ENCODE results near the gene GNAZ. TPM values are rescaled to one million over a fixed set of nuclear protein-coding genes. Genes with fewer than 3 reads are reported as not detected.
"Not testable (repeated sequence)": the region's sequence is repeated elsewhere in the genome, so short reads cannot be mapped to it uniquely, and the experiment has no call there.

Gene GNAZ
- total RNA-seq: 1 to 10 TPM; 1.1 to 1.5 TPM

DNA sequence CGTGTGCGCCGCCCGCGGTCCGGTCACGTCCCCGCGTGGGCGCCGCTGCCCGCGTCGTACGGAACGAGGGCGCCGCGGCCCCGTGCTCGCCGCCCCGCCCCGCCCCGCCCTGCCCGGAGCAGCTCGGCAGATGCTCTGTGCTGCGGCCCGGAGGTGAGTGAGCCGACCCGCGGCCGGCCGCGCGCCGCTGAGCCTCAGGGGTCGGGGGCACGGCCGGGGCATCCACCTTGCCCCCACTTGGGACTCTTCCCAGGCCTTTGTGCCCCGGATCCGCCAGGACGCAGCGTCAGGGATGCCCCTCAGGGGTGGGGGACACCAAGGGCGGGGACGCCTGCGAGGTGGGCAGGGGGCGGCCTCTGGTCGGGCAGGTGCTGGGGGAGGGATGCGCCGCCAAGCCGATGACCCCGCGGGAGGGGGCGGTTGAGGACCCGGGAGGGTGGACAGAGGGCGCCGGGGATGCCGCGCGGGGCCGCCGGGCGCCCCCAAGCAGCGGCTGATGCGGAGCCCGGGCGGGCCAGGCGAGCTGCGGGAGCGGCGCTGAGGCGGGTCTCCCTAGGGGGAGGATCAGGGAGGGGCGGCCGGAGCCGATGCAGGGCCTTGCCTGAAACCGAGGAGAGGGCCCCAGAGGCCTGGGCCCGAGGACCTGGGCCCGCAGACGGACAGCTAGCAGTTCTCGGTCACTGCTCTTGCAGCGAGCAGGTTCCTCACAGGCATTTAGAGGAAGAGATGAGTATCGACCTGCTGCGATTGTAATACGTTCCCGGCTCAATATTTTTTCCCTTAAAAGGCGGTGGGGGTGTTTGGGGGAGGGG, at the start of gene GNAZ:
TSS of gene GNAZ (plus strand) at position 102 of the 812 bp plus-strand sequence. CDS start 25,177 bp downstream, outside the sequence.
- CTCF ChIA-PET: interaction anchor here (0.6 to 1.5 kb wide), 5 partner anchors 17 to 114 kb away, joined by 3 to 4 read pairs (median 3); no protein-coding TSS in a partner anchor
- Mint-ChIP-seq H3K9me3 (ENCODE audit: low read depth) (no peaks in the 10 kb centered on the region), H3K36me3 (ENCODE audit: low read depth) (no peaks in the 10 kb centered on the region), H3K27me3 (peaks cover 14% of the 10 kb centered on the region), H3K27ac (peak within 1 kb of the TSS; percentile 42), H3K4me3 (peak within 1 kb of the TSS; percentile 65), H3K4me1 (peaks cover 8% of the 10 kb centered on the region)
- DNase-seq: peak; percentile 17
- intact Hi-C loops (cut with DNase I, micrococcal nuclease): loop anchor here in 1 of 2 experiments (1.0 kb wide), 3 partner anchors 58 to 824 kb away; partner anchors contain the start of gene MIF
- peak; percentile 66 for ATAC-seq
- POLR2A ChIA-PET: no interaction called here

DNA sequence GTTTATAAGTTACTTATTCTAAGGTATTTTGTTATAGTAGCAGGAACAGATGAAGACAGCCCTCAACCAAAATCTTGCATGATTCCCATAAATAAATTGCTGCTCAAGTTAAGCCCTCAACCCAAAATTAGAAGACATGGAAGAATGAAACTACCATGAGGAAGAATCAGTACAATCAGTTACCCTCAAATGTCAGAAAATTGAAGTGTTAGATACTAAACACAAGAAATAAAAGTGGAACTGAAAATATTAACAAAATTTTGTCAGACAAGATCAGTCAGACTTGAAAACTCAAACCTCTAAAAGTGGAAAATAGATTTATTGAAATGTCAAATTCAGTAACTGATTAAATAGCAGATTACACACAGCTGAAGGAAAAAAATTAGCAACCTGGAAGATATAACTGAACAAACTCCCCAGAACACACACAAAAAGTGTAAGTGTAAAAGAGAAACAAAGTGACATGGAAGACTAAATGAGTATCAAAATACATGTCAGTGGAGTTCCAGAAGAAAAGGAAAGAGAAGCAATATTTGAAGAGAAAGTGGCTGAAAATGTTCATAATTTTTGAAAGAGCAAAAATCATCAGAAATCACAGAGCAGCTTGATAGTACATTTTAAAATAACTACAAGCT, 49.5 kb upstream of the GNAZ start:
- Mint-ChIP-seq H3K9me3 (ENCODE audit: low read depth) (peaks cover 2% of the 10 kb centered on the region), H3K4me3 (no peak overlapping the region), H3K27ac (no peak overlapping the region), H3K36me3 (ENCODE audit: low read depth) (no peaks in the 10 kb centered on the region), H3K27me3 (peaks cover 13% of the 10 kb centered on the region), H3K4me1 (no peaks in the 10 kb centered on the region)
- intact Hi-C loops (cut with DNase I, micrococcal nuclease): no loop called here
- ATAC-seq: no peak
- DNase-seq: no peak
- ChIA-PET CTCF (no interaction called here), POLR2A (no interaction called here)

DNA sequence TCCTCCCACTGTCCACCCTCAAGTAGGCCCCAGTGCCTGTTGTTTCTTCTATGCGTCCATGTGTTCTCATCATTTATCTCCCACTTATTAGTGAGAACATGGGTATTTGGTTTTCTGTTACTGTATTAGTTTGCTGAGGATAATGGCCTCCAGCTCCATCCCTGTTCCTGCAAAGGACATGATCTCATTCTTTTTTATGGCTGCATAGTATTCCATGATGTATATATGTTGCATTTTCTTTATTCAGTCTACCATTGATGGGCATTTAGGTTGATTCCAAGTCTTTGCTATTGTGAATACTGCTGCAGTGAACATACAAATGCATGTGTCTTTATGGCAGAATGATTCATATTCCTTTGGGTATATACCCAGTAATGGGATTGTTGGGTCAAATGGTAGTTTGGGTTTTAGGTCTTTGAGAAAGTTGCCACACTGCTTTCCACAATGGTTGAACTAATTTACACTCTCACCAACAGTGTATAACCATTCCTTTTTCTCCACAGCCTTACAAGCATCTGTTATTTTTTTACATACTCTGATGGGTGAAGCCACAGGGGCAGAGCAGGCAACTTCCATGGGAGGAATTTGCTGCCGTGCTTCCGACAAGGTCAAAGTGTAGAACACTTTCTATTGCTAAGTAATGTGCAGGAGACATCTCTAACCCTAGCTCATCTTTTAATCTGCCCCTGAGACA, 48.5 kb upstream of the GNAZ start:
- H3K27ac Mint-ChIP-seq; H3K27me3 Mint-ChIP-seq; H3K9me3 Mint-ChIP-seq (ENCODE audit: low read depth); DNase-seq; ATAC-seq; H3K4me3 Mint-ChIP-seq; intact Hi-C loops (cut with DNase I, micrococcal nuclease); CTCF ChIA-PET; H3K4me1 Mint-ChIP-seq; POLR2A ChIA-PET; H3K36me3 Mint-ChIP-seq (ENCODE audit: low read depth): not testable (repeated sequence)

- H3K4me1 Mint-ChIP-seq: no peaks in the 10 kb centered on the region
- H3K9me3 Mint-ChIP-seq (ENCODE audit: low read depth): peaks cover 2% of the 10 kb centered on the region
- no peak overlapping the region for H3K27ac Mint-ChIP-seq
- no peaks in the 10 kb centered on the region for H3K36me3 Mint-ChIP-seq (ENCODE audit: low read depth)
- no peak for DNase-seq
- no peak overlapping the region for H3K4me3 Mint-ChIP-seq
- CTCF ChIA-PET: no interaction called here
- H3K27me3 Mint-ChIP-seq: peaks cover 2% of the 10 kb centered on the region
- intact Hi-C loops (cut with DNase I, micrococcal nuclease): no loop called here
- no peak for ATAC-seq
- POLR2A ChIA-PET: no interaction called here
Measured at GRCh38 chr22:23023294-23023693, 47.0 kb upstream of the GNAZ start.

DNA sequence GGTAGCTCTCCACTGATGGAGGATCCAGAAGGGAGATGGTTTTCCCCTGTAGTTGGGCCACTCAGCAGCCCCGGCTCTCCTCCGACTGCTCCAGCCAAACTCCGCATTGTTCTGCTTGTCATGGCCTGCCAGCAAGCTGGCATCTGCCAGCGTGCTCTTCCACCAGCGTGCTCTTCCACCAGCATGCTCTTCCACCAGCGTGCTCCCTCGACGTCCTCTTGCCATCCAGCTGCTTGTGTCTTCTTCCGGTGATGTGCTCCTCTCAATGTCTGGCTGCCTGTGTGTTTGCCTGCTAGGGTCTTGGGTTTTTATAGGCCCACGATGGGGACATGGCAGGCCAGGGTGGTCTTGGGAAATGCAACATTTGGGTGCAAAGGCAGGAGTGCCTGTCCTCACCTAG, 43.5 kb upstream of the GNAZ start:
- no peak overlapping the region for H3K4me3 Mint-ChIP-seq
- intact Hi-C loops (cut with DNase I, micrococcal nuclease): no loop called here
- H3K27me3 Mint-ChIP-seq: no peaks in the 10 kb centered on the region
- no peaks in the 10 kb centered on the region for H3K36me3 Mint-ChIP-seq (ENCODE audit: low read depth)
- DNase-seq: no peak
- no peak overlapping the region for H3K27ac Mint-ChIP-seq
- no peaks in the 10 kb centered on the region for H3K9me3 Mint-ChIP-seq (ENCODE audit: low read depth)
- ATAC-seq: no peak
- ChIA-PET POLR2A (no interaction called here), CTCF (no interaction called here)
- H3K4me1 Mint-ChIP-seq: no peaks in the 10 kb centered on the region

DNA sequence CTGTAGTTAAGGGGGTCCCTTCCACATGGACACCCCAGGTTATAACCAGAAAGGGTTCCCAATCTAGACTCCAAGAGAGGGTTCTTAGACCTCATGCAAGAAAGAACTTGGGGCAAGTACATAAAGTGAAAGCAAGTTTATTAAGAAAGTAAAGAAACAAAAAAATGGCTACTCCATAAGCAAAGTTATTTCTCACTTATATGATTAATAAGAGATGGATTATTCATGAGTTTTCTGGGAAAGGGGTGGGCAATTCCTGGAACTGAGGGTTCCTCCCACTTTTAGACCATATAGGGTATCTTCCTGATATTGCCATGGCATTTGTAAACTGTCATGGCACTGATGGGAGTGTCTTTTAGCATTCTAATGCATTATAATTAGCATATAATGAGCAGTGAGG, 42.5 kb upstream of the GNAZ start:
- H3K4me3 Mint-ChIP-seq; H3K27ac Mint-ChIP-seq; H3K4me1 Mint-ChIP-seq; POLR2A ChIA-PET; H3K9me3 Mint-ChIP-seq (ENCODE audit: low read depth); H3K27me3 Mint-ChIP-seq; ATAC-seq; intact Hi-C loops (cut with DNase I, micrococcal nuclease); H3K36me3 Mint-ChIP-seq (ENCODE audit: low read depth); CTCF ChIA-PET; DNase-seq: not testable (repeated sequence)

DNA sequence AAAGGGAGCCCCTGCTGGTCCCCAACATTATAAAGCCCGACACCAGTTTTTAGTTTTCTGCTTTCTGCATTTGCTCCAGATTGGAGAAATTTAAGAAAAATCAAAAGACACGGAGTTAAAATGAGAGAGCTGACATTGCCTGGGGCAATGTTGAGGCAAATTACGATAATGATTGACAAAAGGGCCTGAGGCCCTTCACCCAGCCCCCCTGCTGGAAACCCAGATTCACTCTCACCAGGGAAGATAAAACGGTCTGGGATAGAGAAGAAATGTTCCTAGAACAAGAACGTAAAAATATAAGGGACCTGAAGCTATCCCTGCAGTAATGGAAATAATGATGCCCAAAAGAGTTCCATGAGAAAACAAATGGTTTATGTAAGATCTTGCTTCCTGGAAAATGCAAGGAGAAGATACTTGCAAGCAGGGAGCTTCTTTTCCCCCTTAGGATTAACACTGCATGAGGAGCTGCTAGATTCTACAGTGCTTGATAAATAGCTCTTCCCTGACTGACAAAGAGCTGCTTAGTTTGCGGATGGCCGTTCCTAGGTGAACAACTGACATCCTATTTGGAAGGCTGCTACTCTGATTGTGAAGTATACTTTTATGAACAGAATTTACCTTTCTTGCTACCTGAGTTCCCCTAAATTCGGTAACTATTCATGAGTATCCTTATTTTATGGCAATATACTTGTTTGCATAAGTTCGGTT, 40.6 kb upstream of the GNAZ start:
- POLR2A ChIA-PET: no interaction called here
- no peaks in the 10 kb centered on the region for H3K9me3 Mint-ChIP-seq (ENCODE audit: low read depth)

GRCh38 chr22:23031381-23031780, 38.9 kb upstream of the GNAZ start:
- ATAC-seq: no peak
- ChIA-PET POLR2A (no interaction called here), CTCF (interaction anchor here (0.6 kb wide), 1 partner anchor 9 kb away, joined by 3 read pairs; no protein-coding TSS in a partner anchor)
- Mint-ChIP-seq H3K27ac (no peak overlapping the region), H3K4me3 (no peak overlapping the region), H3K36me3 (ENCODE audit: low read depth) (no peaks in the 10 kb centered on the region), H3K27me3 (no peaks in the 10 kb centered on the region), H3K4me1 (peaks cover 6% of the 10 kb centered on the region), H3K9me3 (ENCODE audit: low read depth) (no peaks in the 10 kb centered on the region)
- no peak for DNase-seq
- intact Hi-C loops (cut with DNase I, micrococcal nuclease): no loop called here

More for the DNA sequence above, 40.6 kb upstream of the GNAZ start:
- H3K36me3 Mint-ChIP-seq (ENCODE audit: low read depth): no peaks in the 10 kb centered on the region
- DNase-seq (no peak), ATAC-seq (no peak)
- no peak overlapping the region for H3K4me3 Mint-ChIP-seq
- no peak overlapping the region for H3K27ac Mint-ChIP-seq
- H3K27me3 Mint-ChIP-seq: no peaks in the 10 kb centered on the region
- intact Hi-C loops (cut with DNase I, micrococcal nuclease): no loop called here
- CTCF ChIA-PET: no interaction called here
- no peaks in the 10 kb centered on the region for H3K4me1 Mint-ChIP-seq

- Mint-ChIP-seq H3K27ac (no peak overlapping the region), H3K9me3 (ENCODE audit: low read depth) (no peaks in the 10 kb centered on the region), H3K27me3 (no peaks in the 10 kb centered on the region), H3K36me3 (ENCODE audit: low read depth) (no peaks in the 10 kb centered on the region), H3K4me1 (peaks cover 10% of the 10 kb centered on the region), H3K4me3 (no peak overlapping the region)
- POLR2A ChIA-PET: no interaction called here
- DNase-seq: no peak
- ATAC-seq: no peak
- CTCF ChIA-PET: interaction anchor here (0.6 to 0.8 kb wide), 2 partner anchors 9 to 10 kb away, joined by 3 read pairs; no protein-coding TSS in a partner anchor
- intact Hi-C loops (cut with DNase I, micrococcal nuclease): no loop called here
Measured at GRCh38 chr22:23031786-23032185, 38.5 kb upstream of the GNAZ start.

GRCh38 chr22:23032658-23033057, 37.7 kb upstream of the GNAZ start:
- Mint-ChIP-seq H3K27me3 (no peaks in the 10 kb centered on the region), H3K4me1 (peaks cover 13% of the 10 kb centered on the region), H3K9me3 (ENCODE audit: low read depth) (no peaks in the 10 kb centered on the region), H3K36me3 (ENCODE audit: low read depth) (no peaks in the 10 kb centered on the region), H3K4me3 (no peak overlapping the region), H3K27ac (no peak overlapping the region)
- CTCF ChIA-PET: interaction anchor here (0.8 kb wide), 1 partner anchor 10 kb away, joined by 3 read pairs; no protein-coding TSS in a partner anchor
- intact Hi-C loops (cut with DNase I, micrococcal nuclease): no loop called here
- ATAC-seq (no peak), DNase-seq (no peak)
- POLR2A ChIA-PET: no interaction called here

DNA sequence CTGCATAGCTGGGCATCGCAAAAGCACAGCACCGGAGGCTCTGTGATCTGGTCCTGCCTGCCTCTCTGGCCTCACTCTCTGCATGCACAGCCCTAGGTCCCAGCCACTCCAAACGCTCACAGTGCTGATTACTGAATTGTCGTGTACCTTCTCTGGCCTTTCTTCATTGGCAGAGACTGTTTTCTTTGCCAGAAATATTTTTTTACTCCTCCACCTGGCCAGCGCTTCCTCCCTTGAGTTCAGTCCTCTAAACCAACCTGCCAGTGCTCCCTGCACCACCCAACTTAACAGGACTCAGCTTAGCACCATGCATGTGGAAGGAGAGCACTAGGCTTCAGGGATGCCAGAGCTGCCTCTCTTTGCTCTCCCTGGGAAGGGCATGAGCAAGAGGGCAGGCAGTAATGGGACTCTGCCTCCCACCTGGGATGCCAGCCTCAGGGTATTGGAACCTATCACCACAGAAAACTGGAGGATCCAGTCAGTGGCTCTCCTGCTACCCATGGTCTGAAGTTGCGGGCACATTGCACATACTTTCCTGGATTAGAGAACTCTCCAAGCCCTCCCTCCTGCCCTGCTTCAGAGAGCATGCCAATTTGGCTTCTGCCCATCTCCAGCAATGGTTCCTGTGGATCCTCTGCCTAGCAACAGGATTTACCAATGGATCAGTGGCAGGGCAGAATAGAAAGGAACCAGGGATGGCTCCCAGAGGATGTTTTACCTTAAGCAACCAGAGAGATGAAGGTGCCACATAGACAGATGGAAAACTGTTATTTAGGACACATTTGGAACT, 37.0 kb upstream of the GNAZ start:
- intact Hi-C loops (cut with DNase I, micrococcal nuclease): no loop called here
- DNase-seq: no peak
- Mint-ChIP-seq H3K27ac (no peak overlapping the region), H3K27me3 (no peaks in the 10 kb centered on the region), H3K4me3 (no peak overlapping the region), H3K9me3 (ENCODE audit: low read depth) (no peaks in the 10 kb centered on the region), H3K4me1 (peaks cover 13% of the 10 kb centered on the region), H3K36me3 (ENCODE audit: low read depth) (no peaks in the 10 kb centered on the region)
- CTCF ChIA-PET: no interaction called here
- ATAC-seq: no peak
- POLR2A ChIA-PET: no interaction called here

Measured in activated CD4-positive, alpha-beta T cell treated with anti-CD3 and anti-CD28 coated beads for 36 hours (primary cell).